HG03442 (cell line): ENCODE data around the gene PADI2.

Experiments
- ATAC-seq: cut with Tn5 transposase; IDR thresholded peaks from one replicate; pipeline ENCODE4 v1.9.1; 2021; ENCODE audit warnings: mild to moderate bottlenecking, moderate library complexity; ENCODE audit not compliant: unreplicated experiment

PADI2 gene

GRCh38 chr1:17119076-17119772 is at the start of gene PADI2:
PADI2 (minus strand) TSS chr1:17119451; CDS start chr1:17119371, 80 bp downstream.
- no peak for ATAC-seq

DNA sequence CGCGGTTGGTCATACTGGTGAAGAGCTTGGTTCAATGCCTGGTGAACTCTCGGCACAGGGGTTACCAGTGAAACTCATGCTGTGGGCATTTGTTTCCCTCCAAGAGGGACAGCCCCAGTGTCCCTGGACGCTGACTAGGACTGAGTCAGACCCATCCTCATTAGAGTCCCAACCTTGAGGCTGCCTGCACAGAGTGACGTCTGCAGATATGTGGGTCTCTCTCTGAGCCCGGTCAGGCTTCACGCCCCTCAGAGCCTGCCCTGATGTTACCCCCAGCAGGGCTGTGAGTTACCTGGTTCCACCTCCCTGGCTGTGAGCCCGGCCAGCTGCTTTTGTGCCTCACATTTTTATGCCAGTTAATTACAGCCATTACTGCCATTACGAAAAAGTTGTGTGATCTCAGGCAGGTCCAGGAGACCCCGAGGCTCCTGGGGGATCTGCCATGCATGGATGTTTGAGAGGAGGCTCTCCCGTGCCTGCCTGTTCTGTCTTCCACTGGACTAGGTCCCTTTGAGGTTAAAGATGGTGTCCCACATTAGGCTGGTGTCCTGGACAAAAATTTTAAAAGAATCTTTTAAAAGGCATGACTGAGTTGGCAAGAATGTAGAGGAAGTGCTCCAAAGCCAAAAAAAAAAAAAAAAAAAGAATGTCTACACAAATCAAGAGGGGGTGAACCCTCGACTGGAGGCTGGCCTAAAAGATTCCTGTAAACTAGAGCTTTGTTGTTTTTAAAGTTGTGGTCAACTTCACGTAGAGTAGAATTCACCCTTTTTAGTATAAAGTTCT is 49.0 kb upstream of the PADI2 start:
- ATAC-seq: no peak

- ATAC-seq: no peak
Observed at GRCh38 chr1:17167786-17168090, 48.5 kb upstream of the PADI2 start.

DNA sequence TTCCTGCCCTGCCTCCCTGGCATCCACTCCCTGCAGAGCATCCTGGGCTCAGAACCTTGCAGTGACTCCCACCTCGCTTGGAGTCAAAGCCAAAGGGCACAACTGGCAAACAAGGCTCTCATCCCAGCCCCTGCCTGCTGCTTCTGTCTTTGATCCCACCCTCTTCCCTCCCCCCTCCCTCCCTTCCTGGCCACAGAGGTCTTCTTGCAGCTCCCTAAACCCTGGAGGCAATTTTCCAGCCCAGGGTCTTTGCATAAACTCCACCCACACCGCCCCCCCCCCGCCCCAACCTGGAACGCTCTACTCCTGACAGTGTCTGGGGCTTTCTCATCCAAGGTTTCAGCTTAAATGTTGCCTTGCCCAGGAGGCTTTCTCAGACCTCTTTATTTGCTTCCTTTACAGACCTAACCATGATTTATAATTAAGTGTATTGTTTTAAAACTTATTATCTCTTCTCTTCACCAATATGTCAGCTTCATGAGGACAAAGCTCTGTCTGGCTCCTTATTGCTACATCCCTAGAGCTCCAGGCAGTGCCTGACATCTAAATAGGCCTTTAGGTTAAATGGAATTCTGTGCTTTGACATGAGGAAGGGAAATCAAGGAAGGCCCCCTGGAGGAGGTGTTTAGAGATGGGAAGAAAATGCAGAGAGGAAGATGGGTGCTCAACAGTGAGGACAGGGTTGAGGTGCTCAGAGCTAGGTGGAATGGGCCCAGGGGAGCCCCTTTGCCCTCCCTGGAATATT is 48.0 kb upstream of the PADI2 start:
- no peak for ATAC-seq

GRCh38 chr1:17165823-17166222 is 46.6 kb upstream of the PADI2 start:
- no peak for ATAC-seq

DNA sequence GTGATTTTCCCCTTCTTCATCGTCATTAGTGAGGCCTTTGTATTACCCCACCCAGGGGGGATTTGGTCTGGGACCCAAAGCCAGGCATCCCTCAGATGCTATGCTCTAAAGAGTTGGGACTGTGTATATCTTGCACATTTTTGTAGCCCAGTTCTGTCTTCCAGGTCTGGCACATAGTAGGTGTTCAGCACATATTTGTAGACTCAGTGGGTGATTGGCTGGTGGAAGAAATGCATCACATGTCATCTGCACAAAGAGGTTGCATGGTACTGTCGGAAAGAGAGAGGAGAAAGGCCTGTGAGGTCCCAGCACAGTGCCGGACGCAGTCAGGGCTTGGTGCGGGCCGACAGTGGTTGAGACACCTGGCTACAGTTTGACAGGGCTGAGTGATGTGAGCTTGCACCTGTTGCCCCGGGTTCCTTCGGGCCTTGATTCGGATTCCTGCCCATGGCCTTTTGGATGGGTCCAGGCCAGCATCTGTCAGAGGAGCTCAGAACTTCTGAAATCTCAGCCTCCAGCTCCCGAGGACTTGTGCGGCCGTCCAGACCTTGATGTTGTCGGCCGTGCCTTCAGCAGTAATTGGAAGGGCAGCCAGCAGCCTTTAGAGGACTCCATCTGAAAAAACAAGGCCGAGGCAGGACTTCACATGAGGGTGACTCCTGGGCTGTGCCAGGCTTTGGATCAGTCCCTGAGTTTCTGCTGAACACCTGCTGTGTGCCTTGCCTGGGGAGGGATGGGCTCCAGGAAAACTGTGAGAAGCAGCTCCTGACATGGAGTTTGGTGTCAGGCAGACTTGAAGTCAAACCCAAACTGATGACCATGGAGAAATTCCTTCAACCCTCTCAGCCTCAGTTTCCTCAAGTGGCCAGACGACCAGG is 44.8 kb upstream of the PADI2 start:
- no peak for ATAC-seq

GRCh38 chr1:17163371-17163770 is 44.1 kb upstream of the PADI2 start:
- no peak for ATAC-seq

GRCh38 chr1:17162941-17163340 is 43.7 kb upstream of the PADI2 start:
- ATAC-seq: no peak

DNA sequence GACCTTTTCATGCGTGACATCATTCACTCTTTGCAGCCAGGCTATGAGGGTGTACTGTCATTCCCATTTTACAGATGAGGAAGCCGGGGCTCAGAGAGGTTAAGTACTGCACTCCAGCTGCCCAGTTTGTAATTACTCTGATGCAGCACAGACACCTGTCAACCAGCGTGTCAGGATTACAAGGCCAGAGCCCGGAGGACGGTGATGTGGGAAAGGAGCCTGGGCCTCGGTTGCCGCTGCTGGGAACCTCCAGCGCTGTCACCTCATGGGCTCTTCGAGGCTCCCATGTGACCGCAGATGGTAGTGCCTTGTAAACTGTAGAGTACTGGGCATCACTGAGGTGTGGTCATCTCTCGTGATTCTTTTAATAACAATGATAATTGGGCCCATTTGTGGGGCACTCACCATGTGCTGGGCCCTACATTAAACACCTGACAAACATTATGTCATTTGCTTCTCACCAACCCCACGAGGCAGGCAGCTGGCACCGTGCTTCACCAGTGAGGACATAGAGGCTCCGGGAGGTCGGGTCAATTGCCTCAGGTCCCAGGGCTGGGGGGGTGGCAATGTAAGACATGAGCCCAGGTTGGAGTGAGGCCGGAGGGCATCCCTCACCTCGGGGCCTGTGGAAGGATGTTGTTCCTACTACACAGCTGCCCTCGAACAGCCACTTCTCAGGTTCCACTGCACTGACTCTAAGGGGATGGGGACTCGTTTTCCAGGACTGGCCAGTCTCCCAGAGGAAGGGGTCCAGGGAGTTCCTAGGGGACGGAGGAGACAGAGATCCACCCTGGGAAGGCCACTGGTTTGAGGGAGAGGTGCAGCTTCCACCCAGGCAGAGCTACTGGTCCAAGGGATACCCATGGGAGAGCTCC is 42.9 kb upstream of the PADI2 start:
- no peak for ATAC-seq

DNA sequence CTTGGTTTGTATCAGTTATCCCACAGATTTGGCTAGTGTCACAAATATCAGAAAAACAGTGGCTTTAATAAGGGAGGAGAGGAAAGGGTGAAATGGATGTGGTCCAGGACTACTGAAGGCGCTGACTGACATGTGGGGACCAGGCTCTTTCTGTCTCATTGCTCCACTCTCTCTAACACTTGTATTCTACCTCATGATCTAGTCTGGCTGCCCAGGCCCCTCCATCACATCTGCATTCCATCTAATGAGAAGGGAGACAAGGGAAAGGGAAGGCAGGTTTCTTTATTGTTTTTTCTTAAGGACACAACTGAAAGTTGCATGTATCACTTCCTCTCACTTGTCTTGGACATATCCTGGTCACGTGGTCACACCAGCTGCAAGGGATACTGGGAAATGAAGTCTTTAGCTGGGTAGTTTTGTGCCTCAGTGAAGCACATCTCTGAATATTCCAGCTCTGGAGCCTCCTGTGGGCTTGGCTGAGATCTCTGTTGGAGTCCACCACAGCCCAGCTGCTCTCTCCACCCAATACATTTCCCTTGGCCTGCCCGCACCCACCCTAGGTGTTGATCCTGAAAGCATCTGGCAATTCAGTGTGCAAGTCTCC is 42.0 kb upstream of the PADI2 start:
- no peak for ATAC-seq

- no peak for ATAC-seq
Observed at GRCh38 chr1:17158961-17159360, 39.7 kb upstream of the PADI2 start.

DNA sequence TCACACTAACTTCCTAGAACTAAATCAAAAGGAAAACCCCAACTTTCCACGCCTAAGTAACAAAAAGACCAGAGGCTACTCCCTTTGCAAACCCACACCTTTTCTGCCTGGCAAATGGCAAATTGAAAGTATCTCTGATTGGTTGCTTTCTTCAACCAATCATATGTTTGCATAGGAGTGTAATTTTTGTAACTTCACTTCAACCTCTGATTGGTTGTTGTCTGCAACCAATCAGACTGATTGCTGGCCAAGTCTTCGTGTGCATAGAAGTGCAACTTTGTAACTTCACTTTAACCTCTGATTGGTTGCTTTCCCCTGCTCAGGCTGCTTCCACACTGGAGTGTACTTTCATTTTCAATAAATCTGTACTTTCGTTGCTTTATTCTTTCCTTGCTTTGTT is 36.9 kb upstream of the PADI2 start:
- no peak for ATAC-seq

GRCh38 chr1:17155257-17155920 is 36.1 kb upstream of the PADI2 start:
- no peak for ATAC-seq

- no peak for ATAC-seq
Observed at GRCh38 chr1:17149771-17150170, 30.5 kb upstream of the PADI2 start.

DNA sequence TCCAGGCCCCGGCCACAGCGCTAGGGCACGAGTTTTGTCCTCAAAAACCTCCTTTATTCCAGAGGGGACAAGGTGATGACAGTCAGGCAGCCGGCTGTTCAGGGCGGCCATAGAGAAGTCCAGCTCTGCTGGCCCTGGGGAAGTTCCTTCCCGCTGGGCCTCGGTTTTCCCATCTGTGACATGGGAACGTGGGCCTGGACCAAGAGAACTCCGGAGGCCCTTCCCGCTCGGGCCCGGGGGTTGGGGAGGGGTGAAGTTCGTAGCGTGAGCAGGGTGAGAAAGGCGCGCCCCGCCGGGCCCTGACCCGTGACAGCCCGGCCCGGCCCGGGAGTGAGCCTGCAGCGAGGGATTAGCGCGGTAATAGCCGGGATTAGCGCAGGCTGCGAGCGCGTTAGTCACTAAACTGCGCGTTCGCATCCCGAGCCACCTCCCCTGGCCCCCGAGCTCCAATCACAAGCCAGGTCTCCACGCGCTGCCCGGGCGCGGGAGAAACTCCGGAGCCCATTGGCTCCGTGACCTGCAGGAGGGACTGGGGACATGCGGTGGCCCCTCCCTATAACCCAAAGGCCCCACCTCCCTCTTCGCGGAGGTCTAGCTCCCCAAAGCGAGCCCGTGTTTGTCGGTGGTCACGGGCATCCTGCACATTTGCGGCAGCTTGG is 29.8 kb upstream of the PADI2 start:
- ATAC-seq: no peak

- ATAC-seq: no peak
Observed at GRCh38 chr1:17145648-17146047, 26.4 kb upstream of the PADI2 start.

DNA sequence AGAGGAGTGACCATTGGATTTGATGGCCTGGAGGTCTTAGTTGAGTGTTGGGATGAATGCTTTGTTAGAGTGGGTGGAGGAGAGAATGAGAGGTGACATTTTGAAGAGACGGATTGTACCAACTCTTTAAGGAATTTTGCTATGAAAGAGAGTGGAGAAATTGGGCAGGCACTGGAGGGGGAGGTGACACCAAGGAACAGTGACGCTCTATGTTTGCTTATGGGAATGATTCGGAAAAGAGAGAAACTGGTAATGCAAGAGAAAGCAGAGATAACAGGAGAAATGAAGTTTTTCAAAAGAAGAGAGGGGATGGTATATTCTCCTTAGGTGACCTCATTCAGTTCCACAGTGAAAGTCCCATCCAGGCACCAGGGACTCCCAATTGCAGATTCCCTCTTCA is 24.5 kb upstream of the PADI2 start:
- ATAC-seq: no peak

DNA sequence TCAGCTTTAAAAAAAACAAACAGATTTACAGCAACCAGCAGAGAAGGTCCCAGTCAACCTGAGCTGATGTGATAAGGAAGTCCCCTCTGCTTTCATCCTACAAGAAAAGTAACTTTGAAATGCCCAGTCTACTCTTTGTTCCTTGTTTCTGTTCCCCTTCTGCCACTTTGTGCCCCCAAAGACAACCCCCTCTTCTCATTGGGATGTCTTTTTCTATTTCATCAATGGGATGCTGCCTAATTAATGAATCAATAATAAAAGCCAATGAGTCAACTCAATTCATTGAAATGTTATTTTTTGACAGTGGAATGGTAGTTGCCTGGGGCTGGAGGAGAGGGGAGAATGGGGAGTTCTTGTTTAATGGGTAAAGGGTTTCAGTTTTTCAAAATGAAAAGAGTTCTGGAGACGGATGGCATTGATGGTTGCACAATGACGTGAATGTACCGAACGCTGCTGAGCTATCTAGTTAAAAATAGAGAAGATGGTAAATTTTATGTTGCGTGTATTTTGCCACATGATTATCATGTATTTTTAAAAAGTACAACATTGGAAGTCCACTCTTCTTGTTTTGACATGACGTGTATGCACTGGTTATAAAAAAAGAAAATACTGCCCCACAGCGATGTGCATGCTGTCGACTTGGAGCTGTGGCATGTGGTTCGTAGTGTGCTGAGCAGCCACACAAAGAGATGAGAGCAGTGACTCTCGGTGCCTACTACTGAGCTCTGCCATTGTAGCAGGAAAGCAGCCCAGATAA is 22.4 kb upstream of the PADI2 start:
- ATAC-seq: peak; percentile 57
